ENCODE data around the gene ADAMTSL1. TPM values are rescaled to one million over a fixed set of nuclear protein-coding genes. Genes with fewer than 3 reads are reported as not detected.

Gene ADAMTSL1
- total RNA-seq, 1 donor from 2014 or later = 11.5 TPM

DNA sequence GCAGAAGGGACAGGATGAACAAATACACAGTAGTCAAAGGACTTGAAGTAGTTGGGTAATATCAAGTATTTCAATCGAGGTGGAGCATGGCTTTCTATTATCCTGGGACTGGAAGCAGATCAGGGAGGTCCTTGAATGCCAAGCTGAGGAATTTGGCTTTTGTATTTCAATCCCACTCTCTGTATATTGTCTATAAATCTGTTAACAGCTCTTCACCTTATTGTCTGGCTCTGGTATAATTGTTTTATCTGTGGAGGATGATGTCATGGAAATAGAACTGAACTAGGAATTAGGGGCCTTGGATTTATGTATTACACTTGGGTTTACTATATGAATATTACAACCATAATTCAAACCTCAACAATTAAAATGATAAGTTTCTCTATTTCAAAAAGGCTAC is 6.3 kb upstream of the ADAMTSL1 start:
- no peak for DNase-seq (ENCODE audit: low spot score)

DNA sequence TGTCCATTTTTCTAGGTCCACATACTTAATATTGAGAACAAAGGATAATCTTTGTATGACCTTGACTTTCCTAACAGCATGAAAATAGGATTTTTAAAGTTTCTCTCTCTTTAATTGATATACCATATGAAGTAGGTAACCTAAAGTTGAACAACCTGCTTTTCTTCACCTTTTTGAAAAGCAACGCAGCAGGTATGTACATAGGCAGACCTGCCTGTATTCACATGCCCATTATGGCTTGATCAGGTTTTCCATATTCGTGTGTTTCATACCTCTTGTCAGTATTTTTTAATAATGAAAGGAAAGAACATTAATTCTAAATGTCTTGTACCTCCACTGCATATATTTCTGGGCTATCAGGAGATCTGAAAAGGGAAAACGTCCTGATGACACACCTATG is 1.5 kb upstream of the ADAMTSL1 start:
- DNase-seq (ENCODE audit: low spot score) = no peak

- DNase-seq (ENCODE audit: low spot score) = no peak
These were observed 1.1 kb upstream of the ADAMTSL1 start for GRCh38 chr9:18472841-18473251.

GRCh38 chr9:18474783-18475182 is 830 bp downstream of the ADAMTSL1 start:
- no peak for DNase-seq (ENCODE audit: low spot score)

GRCh38 chr9:18477121-18477660 is 3.2 kb downstream of the ADAMTSL1 start:
- DNase-seq (ENCODE audit: low spot score) = no peak

- DNase-seq (ENCODE audit: low spot score) = no peak
These were observed 3.8 kb downstream of the ADAMTSL1 start for GRCh38 chr9:18477719-18478118.

- DNase-seq (ENCODE audit: low spot score) = no peak
These were observed 4.8 kb downstream of the ADAMTSL1 start for GRCh38 chr9:18478501-18479361.

- no peak for DNase-seq (ENCODE audit: low spot score)
These were observed 5.5 kb downstream of the ADAMTSL1 start for GRCh38 chr9:18479405-18479804.

DNA sequence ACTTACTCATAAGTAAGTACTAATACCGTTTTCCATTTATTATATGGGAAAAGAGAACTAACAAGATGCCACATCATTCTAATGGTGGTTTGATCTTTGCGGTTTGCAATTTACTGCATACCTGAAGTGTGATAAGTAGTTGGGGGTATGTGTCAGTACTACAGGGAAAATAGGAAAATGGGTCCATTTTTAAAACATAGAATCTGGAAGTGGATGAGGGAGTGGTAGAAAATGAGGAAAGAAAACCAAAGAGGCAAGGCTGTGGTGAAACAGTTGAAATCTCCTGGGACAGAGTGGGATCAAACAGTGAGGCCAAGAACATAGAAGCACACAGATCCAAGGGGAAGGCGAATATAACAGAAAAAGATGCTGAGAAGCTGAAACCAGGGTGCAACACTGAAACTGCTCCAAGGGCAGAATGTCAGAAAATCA is 6.7 kb downstream of the ADAMTSL1 start:
- no peak for DNase-seq (ENCODE audit: low spot score)

DNA sequence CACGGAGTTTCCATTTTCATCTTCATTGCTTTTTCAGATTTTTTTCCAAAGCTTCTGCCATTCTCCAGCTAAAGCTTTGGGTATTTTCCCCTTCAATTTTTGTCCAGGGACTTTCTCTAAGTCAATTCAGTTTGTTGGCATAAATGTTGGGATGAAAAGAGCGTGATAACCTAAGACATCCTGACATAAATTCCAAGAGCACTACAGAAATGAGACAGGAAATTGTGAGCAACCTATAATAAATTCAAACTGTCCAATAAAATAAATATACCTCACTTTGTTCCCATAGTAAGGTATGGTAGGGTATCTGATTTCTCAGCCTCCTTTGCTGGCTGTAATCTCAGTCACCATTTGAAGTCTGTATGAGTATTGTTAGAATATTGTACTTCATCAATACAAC is 8.4 kb downstream of the ADAMTSL1 start:
- no peak for DNase-seq (ENCODE audit: low spot score)

DNA sequence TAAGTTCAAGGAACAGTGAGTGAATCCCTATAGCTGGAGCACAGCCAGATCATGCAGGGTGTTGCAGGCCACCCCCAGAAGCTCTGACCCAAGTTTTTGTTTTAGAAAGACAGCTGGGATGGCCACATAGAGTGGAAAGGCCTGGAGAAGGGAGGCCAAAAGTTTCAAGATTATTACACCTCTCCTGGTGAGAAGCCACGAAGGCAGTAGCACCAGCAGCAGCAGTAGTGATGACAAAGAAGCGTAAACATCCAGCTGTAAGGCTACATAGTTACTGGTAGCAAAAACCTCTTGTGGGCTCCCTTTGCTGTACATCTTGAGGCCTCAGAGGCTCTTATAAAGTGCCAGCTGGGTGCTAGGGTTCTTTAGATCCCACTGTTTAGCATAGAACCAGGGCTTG is 11.8 kb downstream of the ADAMTSL1 start:
- DNase-seq (ENCODE audit: low spot score) = no peak

DNA sequence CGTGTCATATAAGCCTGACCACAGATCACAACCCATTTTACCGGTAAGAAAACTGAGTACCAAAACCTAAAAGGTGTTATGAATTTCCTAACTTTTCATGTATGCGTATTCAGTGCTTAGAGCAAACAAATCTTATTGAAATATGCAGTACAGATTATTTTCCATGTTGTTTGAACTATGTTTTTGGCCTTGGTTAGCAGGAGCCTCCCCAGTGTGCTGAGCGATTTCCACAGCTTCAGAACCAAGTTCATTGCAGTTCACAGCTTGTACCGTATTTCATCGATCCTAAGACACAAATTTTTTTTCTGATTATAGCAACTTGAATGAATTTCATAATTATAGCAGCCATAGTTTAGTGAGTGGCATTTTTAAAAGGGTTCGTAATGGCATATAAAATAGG is 13.7 kb downstream of the ADAMTSL1 start:
- no peak for DNase-seq (ENCODE audit: low spot score)

- no peak for DNase-seq (ENCODE audit: low spot score)
These were observed 14.9 kb downstream of the ADAMTSL1 start for GRCh38 chr9:18488886-18489285.

- no peak for DNase-seq (ENCODE audit: low spot score)
These were observed 15.9 kb downstream of the ADAMTSL1 start for GRCh38 chr9:18489861-18490260.

DNA sequence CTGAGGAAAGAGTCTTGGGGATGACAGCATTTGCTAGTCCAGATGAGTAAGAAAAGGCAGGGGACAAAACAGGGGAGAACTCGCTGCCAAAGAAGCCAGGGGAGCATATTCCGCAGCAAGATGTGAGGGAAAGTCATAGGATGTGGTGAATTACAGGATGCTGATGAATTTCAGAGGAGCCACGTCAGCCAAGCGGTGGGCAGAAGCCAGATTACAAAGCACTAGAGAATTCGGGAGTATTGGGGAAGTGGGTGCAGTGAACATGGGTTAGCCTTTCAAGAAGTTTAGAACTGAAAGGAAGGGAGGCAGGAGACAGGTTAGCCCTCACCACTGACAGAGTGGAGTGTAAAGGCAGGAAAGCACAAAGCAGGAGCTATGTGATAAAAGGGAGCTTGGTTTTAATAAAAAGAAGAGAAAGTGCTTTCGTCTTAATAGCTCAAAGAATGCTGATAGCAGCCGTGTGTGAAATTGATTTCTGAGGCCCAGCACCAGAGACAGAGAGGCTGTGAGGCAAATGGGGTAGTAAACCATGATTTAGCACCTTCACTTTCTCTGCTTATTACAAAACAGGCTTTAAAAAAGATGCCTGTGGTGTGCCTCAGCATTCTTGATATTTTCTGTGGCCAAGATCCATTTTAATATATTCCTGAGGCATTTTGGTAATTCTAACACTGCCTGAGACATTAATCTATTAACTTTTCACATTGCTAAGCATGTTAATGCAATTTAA is 16.9 kb downstream of the ADAMTSL1 start:
- DNase-seq (ENCODE audit: low spot score) = no peak

- DNase-seq (ENCODE audit: low spot score) = no peak
These were observed 18.7 kb downstream of the ADAMTSL1 start for GRCh38 chr9:18492612-18493011.

GRCh38 chr9:18493451-18493993 is 19.6 kb downstream of the ADAMTSL1 start:
- no peak for DNase-seq (ENCODE audit: low spot score)

DNA sequence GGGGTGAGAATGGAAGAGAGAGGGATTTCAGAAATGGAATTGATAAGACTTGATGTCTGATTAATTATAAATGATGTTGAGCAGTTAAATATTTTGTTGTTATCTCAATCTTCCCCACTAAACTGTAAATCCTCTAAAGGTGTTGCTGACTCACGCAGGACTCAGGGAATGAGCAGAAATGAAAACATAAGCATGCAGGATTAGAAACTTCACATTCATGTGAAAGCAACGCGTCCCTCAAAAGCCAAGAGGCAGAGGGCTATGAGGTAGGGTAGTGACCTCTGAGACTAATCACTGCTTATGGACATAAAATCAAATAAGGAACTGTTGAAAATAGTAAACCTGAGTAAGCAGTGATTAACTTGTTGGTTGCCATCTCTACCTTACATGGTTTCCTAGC is 21.1 kb downstream of the ADAMTSL1 start:
- DNase-seq (ENCODE audit: low spot score) = no peak

DNA sequence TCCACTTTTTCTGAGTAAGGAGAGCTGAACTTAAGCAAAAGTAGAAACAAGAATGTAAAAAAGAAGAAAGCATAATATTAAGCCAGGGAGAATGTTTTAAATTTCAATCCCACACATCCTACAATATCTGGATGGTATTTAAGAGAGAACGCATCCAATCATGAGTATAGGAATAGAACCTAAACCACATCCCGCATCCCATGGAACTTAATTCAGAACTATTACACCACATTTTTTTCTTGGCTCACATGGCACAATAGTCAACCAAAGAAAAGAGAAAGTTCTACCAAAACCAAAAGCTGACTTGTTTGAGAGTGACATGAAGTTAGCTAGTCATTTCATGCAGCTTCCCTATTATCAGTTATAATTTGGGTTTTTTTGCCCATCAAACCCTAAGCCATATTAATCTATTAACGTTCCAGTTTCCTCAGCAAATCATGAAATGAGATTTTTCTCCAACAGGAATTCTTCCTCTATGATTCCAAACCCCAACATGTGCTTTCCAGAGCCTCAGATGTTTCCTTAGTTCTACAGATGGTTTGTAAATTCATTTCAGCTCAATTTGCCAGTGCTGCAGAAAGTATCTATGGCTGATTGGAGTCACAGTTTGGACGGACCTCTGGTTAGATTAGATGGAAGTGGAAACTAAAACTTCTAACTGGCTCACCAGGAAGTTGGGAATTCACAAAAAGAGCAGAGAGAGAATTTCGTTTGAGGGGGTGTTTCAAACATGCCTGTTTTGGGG is 22.5 kb downstream of the ADAMTSL1 start:
- no peak for DNase-seq (ENCODE audit: low spot score)

- no peak for DNase-seq (ENCODE audit: low spot score)
These were observed 25.1 kb downstream of the ADAMTSL1 start for GRCh38 chr9:18499062-18499461.

GRCh38 chr9:18499980-18500379 is 26.0 kb downstream of the ADAMTSL1 start:
- no peak for DNase-seq (ENCODE audit: low spot score)

DNA sequence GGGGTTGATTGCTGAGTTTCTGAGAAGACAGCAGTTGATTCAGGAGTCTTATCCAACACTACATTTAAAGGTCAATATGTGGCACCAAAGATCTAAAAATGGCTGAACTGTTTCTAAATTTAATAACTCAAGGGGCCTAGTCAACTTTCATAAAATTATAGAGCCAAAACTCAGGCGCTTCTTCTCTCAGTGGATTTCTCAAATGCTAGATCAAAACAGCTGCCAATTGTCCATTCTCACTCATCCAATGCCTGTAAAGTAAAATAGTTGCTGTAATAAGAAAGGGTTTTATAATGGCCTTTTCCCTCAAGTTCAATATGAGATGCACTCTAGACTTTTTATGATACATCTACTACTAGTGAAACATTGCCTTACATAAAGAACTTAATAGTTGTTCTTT is 26.5 kb downstream of the ADAMTSL1 start:
- DNase-seq (ENCODE audit: low spot score) = no peak
